HG03095 (cell line): ENCODE measurements around the gene PJVK.
"Not testable (repeated sequence)": the region's sequence is repeated elsewhere in the genome, so short reads cannot be mapped to it uniquely, and the experiment has no call there.

Experiments used
- ATAC-seq: cut with Tn5 transposase; IDR thresholded peaks from one replicate; pipeline ENCODE4 v1.9.1; 2021; ENCODE audit warnings: moderate library complexity; ENCODE audit not compliant: unreplicated experiment

The PJVK gene

DNA sequence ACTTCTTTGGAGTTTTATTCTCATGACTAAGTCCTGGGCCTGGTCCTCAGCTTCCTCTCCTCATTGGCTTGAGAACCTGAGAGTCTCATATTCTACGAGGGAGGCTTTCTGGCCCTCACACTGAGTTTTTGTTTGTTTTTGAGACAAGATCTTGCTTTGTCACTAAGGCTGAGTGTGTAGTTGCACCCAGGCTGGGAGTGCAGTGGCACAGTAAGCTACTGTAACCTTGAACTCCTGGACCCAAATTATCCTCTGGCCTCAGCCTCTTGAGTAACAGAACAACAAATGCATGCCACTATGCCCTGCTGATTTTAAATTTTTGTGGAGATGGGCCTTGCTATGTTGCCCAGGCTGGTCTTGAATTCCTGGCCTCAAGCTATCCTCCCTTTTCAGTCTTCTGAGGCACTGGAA lies 22.8 kb upstream of the PJVK start:
- ATAC-seq = no peak

DNA sequence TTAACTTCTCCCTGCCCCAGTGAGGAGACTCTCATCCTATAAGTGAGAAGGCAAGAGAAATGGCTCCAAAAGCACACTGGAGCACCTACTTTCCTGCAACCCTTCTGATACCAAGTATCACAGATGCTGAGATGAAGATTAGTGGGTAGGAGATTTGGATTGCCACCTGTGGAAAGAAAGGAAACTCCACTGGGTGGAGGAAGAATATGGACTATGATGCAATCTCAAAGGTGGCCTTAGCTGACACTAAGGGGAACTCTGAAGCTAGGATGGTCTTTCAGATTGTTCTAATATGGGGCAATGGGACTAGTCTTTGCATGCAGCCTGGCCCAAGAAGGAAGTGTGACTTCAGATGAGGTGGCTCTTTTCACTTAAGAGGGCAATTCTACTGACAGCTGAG lies 21.8 kb upstream of the PJVK start:
- ATAC-seq = no peak

DNA sequence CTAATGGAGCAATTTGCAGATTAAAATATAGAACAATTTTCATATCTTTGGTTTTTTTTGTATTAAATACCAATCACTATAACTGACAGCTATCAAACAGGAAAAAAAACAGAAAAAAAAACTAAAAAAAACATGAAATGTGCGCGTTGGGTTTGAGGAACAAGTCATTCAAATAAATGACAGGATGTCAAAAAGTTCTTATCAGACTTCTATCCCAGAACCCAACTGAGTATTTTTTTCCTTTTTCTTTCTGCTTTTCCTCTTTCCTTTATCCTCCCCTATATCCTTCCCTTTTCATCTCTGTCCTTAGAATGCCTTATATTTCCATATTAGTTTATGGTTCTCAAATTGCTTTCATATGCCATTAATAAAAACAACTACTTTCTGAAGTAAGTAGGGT lies 14.5 kb upstream of the PJVK start:
- no peak for ATAC-seq

DNA sequence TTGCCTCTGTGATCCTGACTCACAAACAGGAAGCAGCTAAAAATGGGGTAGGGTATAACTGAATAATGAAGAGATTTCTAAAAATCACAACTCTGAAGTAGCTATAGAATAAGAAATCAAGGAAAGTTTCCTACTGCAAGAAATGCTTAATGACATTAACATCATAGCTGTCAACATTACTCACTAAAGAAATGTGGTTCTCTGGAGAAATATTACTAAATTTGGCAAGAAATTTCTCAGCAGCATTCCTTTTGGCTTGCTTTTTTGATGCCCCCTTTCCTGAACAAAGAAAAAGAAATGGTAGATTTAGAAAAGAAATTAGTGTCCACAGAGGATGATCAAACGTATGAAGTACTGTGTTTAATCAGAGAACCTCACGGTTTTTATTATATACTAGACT lies 9.8 kb upstream of the PJVK start:
- no peak for ATAC-seq

DNA sequence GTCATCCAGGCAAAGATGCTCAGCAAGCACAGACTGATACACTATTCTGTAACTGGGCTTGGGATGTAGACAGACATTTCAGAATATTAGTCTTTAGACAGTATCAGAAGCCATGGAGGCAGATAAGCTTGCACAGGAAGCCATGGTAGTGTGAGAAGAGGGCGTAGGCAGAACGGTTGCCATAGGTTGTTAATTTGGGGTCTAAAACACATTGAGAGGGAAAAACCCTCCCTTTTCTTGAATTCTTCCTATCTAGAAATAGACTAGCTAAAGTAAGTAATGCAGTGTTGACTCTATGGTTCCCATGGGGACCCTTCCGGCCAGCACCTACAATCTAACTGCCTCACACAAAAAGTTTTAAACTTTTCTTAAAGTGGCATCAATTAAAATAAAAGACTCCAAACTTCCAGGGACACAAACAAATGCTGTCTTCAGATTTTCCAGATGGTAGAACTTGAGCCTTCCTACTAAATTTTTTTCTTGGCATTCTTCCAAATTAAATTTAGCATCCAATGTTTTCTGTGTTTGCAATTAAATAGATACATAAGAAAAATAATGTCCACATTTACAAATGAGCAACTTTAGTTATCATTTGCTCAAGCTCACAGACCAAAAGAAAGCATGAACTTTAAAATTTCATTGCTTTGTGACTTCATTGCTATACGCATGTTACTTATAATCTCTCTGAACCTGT lies 2.1 kb upstream of the PJVK start:
- ATAC-seq = no peak

DNA sequence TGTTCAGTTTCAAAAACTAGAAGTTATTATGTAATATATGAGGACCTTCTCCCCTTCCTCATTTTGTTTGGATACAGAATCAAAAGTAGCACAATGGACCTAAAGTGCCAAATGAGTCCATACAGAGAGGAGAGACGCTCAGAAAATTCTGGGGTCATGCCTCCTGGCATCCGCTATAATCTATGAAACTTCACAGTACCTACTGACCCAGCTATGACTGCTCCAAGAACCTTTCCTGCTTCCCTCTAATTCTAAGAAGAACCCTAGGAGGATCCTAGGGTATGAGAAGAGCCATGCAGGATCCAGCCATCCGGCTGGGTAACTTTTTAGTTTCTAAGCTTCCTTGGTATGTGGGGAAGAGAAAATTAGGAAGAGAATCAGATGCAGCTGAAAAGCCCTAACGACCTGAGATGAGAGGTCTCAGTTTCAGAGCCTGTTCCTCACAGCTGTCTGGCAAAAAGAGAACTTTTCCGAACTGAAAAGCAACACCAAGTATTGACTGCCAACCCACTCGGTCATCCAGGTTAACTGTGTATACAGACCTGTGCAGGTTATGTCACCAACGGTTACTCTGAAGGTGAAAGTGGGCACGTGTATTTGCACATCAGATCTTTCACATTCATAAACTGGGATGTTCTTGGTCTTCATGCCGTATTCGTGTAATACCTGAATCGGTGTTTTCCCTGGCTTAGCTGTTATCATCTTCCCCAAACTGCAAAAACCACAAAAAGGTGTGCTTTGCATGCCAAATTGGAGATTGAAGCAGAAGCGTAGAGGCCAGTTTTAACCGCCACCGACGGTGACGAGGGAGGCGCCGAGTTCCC lies 1.3 kb upstream of the PJVK start:
- ATAC-seq = no peak

DNA sequence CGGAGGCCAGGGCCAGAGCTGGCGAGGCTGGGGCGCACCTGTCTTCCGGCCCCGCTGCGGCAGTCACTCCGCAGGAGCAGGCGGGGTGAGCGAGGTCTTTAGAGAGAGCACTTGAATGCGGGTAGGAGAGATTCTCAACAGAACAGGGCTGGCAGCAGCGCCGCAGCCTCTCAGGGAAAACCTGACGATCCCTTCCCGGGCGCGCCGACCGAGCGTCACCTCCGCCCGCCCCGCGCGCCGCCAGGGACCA lies 729 bp upstream of the PJVK start:
- ATAC-seq = peak; percentile 45

DNA sequence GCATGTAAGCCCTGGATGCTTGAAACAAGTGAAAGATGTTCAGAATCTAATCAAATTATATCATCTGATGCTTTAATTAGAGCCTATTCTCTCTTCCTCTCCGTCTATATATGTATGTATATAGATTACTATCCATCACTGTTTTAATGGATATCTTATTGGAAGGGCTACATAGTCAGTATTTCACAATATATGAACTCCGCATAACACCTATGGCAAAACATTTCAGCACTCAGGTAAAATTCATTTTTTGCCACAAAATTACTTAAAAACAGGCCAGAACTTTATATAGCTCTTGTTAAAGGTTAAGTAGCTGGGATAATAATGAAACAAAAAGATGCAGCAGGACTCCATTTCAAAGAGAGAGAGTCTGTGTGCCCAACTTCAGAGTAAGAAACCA lies 1.2 kb downstream of the PJVK start:
- ATAC-seq = no peak

DNA sequence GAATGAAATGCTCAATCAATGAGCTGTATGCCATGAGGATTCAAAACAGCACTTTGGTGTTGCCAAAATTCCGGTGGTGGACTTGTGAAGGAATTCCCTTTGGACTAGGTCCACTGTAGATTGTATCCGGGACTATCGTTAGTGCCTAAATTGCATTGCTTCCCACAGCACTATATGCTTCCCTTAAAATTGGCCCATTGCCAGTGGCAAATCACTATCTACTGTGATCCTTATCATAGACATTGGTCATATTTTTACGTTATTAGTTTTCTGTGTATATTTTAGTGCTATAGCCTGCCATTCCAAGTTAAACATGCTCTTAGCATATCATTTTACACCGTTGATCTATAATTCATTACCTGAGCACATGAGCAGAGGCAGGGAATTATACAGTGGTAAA lies 1.7 kb downstream of the PJVK start:
- no peak for ATAC-seq

DNA sequence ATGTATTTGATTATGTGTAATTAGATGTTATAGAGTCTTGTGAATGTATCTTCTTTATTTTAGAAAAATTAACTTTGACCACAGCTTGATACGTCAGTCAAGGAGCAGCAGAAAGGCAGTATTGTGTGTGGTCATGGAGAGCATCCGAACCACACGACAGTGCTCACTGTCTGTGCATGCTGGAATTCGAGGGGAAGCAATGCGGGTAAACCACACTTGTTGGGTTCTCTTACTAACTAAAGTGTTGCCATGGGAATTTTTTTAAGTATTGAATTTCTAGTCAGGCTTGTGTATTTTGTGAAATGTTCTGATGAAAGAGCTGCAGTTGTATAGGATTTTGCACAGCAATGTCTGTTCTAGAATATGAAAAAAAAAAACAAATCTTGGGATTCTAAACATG lies 4.8 kb downstream of the PJVK start:
- ATAC-seq = no peak

DNA sequence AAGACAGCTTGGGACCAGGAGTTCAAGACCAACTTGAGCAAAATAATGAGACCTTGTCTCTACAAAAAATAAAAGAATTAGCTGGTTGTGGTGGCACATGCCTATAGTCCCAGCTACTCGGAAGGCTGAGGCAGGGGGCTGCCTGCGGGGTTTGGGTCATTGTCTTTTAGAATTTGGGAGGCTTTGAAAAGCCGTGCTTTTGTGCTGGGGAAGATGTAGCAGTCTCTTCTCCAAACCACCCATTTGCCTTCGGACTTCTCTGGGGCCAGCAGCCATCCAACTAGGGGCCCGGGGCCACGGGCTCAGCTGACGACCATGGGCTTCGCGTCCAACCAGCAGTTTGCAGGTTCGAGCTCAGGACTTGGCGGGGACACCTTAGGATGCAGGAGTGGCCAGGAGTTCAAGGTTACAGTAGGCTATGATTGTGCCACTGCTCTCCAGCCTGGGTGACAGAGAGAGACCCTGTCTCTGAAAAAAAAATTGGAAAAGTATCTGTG lies 6.3 kb downstream of the PJVK start:
- ATAC-seq = no peak

DNA sequence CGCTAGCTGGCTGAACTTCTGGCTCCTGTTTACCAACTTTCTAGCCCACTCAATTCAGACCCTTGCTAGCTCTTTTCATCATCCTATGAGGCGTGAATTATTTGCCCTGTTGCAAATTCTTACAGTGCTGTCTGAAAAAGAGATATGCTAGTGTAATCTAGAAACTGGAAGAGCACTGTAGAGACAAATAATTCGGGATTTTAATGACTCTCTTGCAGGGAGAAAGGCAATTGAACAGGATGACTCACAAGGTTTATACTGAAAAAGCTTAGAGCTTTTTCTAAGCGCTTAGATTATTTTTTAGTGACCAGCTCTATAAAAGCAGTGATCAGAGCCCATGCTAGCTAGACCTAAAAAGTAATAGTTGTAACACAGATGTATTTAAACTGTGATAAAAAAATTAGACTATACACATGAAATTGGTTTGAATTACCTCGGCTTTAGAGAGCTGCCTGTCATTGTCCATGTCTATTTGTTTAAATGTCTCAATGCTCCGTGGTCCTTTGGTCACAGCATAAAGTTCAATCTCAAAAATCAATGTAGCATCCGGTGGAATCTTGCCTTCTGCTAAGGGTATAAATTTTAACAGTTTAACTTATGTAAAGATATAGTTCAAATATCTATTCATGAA lies 18.2 kb downstream of the PJVK start:
- ATAC-seq = no peak

DNA sequence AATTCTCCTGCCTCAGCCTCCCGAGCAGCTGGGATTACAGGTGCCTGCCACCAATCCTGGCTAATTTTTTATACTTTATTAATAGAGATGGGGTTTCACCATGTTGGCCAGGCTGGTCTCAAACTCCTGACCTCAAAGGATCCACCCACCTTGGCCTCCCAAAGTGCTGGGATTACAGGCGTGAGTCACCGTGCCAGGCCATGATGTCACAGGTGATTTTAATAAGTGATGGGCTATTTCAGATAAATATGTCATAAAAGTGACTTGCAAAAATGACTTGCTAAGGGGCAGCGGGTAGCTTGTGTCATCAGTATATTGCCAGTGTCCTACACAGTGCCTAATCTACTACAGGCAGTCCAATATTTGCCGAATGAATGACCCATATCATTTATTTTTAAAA lies 20.1 kb downstream of the PJVK start:
- ATAC-seq = not testable (repeated sequence)

DNA sequence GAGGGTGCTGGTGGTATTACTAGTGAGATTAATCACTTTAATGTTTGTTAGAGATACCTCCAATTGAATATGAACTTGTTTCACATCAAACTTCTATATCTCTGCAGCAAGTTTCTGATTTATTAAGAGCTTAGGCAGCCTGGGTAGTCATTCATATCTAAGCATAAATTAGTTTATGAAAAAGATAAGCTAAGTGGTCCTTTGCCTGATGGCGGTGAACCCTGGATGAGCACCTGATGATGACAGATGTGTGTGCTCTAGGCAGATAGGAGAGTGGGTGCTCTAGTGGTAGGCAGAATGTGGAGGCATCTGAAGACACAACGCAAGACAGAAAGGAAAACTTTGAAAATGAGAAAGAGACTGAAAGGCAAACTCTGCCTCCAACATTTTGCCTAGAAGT lies 22.2 kb downstream of the PJVK start:
- ATAC-seq = no peak

DNA sequence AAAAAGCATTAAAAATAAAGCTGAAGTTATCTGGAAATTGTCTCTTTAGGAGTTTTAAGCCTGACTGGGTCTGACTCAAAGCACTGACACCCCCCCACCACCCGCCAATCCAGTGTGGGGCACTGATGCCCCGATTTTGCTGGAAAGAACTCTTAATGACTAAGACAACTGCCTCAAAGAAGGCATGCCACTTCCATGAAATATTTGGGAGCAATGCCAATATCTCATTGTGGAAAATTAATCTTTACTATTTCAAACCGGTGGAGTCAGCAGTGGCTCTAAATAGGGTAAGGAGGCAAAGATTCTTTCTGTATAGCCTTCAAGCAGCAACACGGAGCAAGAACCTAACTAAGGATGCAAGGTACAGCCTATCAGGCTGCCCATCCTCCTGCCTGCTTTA lies 22.8 kb downstream of the PJVK start:
- ATAC-seq = no peak

DNA sequence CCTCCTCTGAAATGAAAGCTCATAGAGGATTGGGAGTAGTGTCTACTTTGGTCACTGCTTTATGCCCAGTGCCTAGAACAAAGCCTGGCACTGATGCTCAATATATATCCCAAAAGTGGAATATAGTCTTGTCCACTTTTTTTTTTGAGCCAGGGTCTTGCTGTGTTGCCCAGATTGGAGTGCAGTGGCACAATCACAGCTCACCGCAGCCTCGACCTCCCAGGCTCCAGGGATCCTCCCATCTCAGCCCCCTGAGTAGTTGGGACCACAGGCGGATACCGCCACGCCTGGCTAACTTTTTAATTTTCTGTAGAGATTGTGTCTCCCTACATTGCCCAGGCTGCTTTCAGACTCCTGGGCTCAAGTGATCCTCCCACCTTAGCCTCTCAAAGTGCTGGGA lies 23.4 kb downstream of the PJVK start:
- ATAC-seq = no peak

DNA sequence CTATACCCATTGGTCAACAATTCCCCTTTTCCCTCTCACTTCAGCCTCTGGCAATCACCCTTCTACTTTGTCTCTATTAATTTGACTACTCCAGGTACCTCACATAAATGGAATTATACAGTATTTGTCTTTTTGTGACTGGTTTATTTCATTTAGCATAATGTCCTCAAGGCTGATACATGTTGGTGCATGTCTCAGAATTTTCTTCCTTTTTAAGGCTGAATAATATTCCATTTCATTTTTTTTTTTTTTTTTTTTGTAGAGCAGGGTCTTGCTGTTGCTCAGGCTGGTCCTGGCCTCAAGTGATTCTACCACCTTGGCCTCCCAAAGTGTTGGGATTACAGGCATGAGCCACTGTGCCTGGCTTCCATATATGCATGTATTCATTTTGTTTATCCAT lies 25.3 kb downstream of the PJVK start:
- ATAC-seq = no peak

DNA sequence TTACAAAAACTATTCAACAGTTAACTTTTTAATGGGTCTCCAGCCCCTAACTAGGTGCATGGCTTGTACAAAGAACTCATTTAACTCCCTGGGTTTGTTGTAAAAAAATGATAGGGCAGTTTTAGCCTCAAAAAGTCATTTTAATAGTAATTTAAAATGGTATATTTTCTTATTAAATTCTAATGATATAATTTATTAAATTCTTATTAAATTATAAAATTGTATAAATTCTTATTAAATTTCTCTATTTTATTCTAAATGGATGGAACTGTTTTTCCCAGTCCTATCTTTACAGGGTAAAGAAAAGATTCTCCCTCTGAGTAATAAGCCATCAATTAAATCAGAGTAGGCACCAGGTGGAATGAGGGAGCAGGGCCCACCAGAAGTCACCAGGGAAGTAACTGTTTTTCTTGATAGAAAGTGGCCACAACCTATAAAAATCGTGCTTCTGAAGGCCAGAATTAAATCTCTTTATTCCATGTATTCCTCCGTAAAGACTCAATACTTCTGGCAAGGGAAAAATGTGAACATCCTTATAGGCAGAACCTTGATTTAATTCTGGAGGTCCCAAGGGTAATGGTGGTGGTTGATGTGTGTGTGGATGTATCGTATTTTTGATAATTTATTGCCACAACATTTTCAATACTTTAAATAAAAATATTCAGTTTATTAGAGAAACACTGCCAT lies 26.4 kb downstream of the PJVK start:
- no peak for ATAC-seq

DNA sequence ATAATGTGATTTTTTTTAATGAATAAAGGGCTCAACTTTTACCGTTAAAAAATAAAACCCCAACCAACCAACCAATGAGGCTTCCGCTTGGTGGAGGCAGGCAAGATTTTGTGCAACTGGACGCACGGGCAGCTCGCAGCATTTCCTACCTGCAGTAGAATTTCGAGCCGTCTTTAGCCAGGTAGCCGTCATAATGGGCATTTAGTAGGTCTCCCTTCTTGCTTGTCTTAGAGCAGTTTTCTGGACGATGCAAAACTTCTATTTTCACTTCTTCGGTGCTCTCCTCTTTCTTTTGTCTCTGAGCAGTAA lies 26.9 kb downstream of the PJVK start:
- peak; percentile 2 for ATAC-seq

DNA sequence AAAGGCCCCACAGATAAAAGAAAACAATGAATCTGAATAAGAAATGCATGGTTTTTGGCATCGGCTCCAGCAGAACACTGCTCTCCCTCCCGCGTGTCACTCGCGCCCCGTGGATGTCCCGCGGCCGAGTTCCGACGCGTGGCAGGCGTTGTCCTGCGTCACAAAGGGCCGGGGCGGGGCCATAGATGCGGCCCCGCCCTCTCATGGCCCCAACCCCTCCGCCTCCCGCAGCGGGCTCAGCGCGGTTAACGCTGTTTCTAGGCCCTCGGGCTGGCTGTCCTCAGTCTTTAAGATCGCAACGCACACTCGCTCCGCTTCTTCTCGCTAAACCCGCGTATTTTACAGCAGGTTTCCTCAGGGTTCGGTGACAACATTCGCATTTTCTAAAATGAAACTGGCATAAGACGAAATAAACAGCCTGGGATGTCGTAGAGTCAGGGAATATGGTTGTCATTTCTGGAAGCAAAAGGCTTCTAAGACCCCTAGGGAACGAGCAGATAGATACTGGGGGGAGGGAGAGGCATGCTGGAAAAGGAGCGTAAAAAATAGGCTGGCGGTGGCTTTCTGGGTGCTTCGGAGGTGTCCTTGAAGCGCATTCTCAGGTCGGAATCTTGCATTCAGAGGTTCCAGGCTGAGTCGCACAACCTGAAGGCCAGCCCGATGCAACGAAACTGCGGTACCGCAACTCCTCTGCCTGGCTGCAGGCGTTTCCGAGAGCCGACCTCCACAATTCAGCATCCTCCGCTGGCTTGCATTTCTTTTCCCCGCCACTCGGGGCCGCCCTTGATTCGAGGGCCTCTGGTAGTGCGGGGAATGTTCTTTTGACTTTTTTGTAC lies 27.5 kb downstream of the PJVK start, which contains the start of gene FKBP7:
Gene FKBP7, minus strand, starts transcription at position 162 of the 836 bp plus-strand sequence. Its CDS starts 101 bp downstream, at position 61.
- peak; percentile 43 for ATAC-seq

DNA sequence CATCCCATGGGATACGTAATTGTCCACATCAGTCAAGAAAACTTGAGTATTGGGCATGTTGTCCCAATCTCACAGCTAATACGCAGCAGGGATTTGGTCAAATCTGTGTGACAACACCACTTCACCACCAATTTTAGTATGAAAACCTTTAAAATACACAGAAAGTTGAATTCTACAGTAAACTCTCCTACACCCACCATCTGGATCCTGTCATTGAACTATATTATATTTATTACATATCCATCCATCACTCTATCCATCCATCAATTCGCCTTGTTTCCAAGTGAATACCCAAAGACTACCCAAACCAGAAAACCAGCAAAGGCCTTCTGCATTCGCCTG lies 28.1 kb downstream of the PJVK start:
- ATAC-seq = no peak
